ENCODE measurements around the gene ASIP. TPM values are rescaled to one million over a fixed set of nuclear protein-coding genes. Genes with fewer than 3 reads are reported as not detected.
"Not testable (repeated sequence)": the region's sequence is repeated elsewhere in the genome, so short reads cannot be mapped to it uniquely, and the experiment has no call there.

The ASIP gene
- total and polyA plus RNA-seq, 12 donors: 0.46 to 15.1 (median 0.83) TPM; not detected in 5

DNA sequence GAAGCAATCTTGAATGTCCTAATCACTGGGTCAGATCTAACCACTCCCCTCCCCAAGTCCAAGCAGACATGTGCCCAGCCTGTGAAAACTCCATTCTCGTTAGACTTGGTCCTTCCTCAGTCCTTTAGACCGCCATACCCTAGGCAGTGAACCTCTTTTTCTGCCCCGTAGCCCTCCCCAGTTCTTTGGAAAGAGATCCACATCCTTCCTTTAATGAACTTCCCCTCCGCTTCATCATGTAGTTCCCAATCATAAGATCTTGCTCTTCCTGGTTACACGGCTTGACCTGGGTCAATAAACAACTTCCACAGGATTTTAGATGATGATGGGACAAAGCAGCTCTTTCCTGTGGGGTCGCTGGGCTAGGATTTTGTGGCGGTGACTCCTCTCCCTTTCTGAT is 52.4 kb downstream of the ASIP start:
- no peak for TF ChIP-seq POLR2A (IDR thresholded peaks at IDR 0.05)
- TF ChIP-seq, protein P1, sequence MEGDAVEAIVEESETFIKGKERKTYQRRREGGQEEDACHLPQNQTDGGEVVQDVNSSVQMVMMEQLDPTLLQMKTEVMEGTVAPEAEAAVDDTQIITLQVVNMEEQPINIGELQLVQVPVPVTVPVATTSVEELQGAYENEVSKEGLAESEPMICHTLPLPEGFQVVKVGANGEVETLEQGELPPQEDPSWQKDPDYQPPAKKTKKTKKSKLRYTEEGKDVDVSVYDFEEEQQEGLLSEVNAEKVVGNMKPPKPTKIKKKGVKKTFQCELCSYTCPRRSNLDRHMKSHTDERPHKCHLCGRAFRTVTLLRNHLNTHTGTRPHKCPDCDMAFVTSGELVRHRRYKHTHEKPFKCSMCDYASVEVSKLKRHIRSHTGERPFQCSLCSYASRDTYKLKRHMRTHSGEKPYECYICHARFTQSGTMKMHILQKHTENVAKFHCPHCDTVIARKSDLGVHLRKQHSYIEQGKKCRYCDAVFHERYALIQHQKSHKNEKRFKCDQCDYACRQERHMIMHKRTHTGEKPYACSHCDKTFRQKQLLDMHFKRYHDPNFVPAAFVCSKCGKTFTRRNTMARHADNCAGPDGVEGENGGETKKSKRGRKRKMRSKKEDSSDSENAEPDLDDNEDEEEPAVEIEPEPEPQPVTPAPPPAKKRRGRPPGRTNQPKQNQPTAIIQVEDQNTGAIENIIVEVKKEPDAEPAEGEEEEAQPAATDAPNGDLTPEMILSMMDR (IDR thresholded peaks at IDR 0.05): no peak
- intact Hi-C loops (cut with DNase I): no loop called here
- no peak overlapping the region for H3K4me3 ChIP-seq
- 72 to 82% (median 76%) methylated on average over 7 of the region's 7 CpGs for WGBS, 4 donors
- peaks cover 0 to 6% of the 10 kb centered on the region in 2 donors for H3K4me1 ChIP-seq (replicated peaks in 1 of 2)
- DNase-seq: no peak
- no peak overlapping the region for H3K27ac ChIP-seq
- no peaks in the 10 kb centered on the region for H3K27me3 ChIP-seq
- H3K36me3 ChIP-seq (replicated peaks in 1 of 2): peaks cover 0 to 41% of the 10 kb centered on the region in 2 donors
- no peaks in the 10 kb centered on the region for H3K9me3 ChIP-seq (replicated peaks in 1 of 3)

DNA sequence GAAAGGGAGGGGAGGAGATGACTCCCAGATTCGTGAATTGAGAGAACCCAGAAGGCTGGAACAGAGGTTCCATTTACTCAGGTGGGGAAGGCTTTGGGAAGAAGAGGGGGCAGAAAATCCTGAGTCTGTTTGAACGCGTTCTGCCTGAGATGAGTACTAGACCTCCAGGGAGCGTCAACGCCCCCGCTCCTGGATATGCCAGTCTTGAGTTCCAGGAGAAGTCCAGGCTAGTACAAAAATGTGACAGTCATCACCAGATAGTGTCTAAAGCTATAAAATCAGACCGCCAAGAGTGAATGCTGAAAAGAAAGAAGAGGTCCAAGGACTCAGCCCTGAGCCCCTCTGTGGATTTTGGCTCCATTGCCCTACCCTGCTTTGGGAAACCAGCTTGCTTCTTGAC is 53.3 kb downstream of the ASIP start:
- peaks cover 0 to 6% of the 10 kb centered on the region in 2 donors for H3K4me1 ChIP-seq (replicated peaks in 1 of 2)
- H3K27ac ChIP-seq: no peak overlapping the region
- H3K9me3 ChIP-seq (replicated peaks in 1 of 3): no peaks in the 10 kb centered on the region
- 97 to 98% (median 97%) methylated on average over 7 of the region's 7 CpGs for WGBS, 4 donors
- TF ChIP-seq POLR2A (IDR thresholded peaks at IDR 0.05): no peak
- DNase-seq: no peak
- H3K4me3 ChIP-seq: no peak overlapping the region
- peaks cover 0 to 41% of the 10 kb centered on the region in 2 donors for H3K36me3 ChIP-seq (replicated peaks in 1 of 2)
- intact Hi-C loops (cut with DNase I): no loop called here
- H3K27me3 ChIP-seq: no peaks in the 10 kb centered on the region

DNA sequence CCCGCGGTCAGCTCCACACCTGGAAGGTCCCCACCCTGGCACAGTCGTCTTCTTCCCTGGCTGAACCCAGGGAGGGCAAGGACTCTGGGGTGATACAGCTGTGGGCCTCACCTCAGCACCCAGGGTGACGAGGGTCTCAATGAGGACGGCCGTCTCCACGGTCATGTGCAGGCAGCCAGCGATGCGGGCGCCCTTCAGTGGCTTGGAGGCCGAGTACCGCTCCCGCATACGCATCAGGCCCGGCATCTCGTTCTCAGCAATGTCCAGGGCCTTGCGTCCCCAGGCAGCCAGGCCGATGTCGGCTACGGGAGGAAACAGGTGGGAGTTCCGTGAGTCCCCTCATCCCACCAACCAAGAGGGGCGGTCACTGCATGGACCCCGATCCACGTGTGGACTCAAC is 54.1 kb downstream of the ASIP start:
- WGBS, 4 donors: 94 to 99% (median 96%) methylated on average over 13 to 24 of the region's 24 CpGs
- TF ChIP-seq, protein P1 (IDR thresholded peaks at IDR 0.05): no peak
- no peak for TF ChIP-seq POLR2A (IDR thresholded peaks at IDR 0.05)

DNA sequence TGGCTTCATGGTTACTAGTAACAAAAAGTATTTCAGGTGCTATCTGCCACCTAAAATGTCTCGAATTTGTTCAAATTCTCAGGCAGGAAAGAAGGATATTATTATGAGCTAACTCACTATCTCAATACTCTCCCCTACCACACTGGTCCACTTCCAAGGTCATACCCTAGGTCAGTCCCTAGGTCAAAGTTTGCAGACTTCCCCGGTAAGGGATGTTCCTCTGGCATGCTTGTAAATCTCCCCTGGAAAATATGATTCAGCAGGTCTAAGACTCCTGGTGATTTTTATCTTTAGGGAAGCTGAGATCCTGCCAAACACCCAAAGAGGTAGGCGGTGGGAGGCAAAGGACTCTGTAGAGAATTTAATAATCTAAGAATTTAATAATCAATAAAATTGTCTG is 55.2 kb downstream of the ASIP start:
- Histone ChIP-seq H3K4me1 (replicated peaks in 1 of 2) (peaks cover 6 to 19% of the 10 kb centered on the region in 2 donors), H3K27me3 (no peaks in the 10 kb centered on the region), H3K36me3 (replicated peaks in 1 of 2) (peaks cover 0 to 22% of the 10 kb centered on the region in 2 donors), H3K27ac (no peak overlapping the region), H3K9me3 (replicated peaks in 1 of 3) (no peaks in the 10 kb centered on the region), H3K4me3 (no peak overlapping the region)
- intact Hi-C loops (cut with DNase I): no loop called here
- DNase-seq: no peak
- 61 to 72% (median 69%) methylated on average over 3 of the region's 3 CpGs for WGBS, 4 donors
- TF ChIP-seq, protein P1 (IDR thresholded peaks at IDR 0.05): no peak
- TF ChIP-seq POLR2A (IDR thresholded peaks at IDR 0.05): no peak

More for the DNA sequence above, 54.1 kb downstream of the ASIP start:
- no peak for DNase-seq
- Histone ChIP-seq H3K9me3 (replicated peaks in 1 of 3) (no peaks in the 10 kb centered on the region), H3K4me1 (replicated peaks in 1 of 2) (peaks cover 0 to 7% of the 10 kb centered on the region in 2 donors), H3K4me3 (no peak overlapping the region), H3K27me3 (no peaks in the 10 kb centered on the region), H3K27ac (no peak overlapping the region), H3K36me3 (replicated peaks in 1 of 2) (peaks cover 0 to 34% of the 10 kb centered on the region in 2 donors)
- intact Hi-C loops (cut with DNase I): no loop called here

DNA sequence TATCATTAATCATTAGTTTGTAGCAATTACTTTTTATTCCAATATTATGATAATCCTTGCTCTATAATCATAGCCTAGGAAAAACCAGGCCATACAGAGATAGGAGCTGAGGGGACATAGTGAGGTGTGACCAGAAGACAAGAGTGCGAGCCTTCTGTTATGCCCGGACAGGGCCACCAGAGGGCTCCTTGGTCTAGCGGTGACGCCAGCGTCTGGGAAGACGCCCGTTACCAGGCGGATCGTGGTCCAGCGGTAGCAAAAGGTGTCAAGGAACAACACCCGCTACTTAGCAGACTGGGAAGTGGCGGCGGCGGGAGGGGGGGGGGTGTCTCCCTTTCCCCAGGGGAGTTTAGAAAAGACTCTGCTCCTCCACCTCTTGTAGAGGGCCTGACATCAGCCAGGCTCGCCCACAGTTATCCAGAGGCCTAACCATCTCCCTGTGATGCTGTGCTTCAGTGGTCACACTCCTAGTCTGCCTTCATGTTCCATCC is 57.1 kb downstream of the ASIP start:
- intact Hi-C loops (cut with DNase I); H3K27me3 ChIP-seq; H3K27ac ChIP-seq; DNase-seq; H3K9me3 ChIP-seq (replicated peaks in 1 of 3); H3K36me3 ChIP-seq (replicated peaks in 1 of 2); H3K4me3 ChIP-seq: not testable (repeated sequence)
- peaks cover 14 to 29% of the 10 kb centered on the region in 2 donors for H3K4me1 ChIP-seq (replicated peaks in 1 of 2)
- WGBS, 4 donors: 38 to 86% (median 64%) methylated on average over 1 to 8 of the region's 15 CpGs
- TF ChIP-seq, protein P1 (IDR thresholded peaks at IDR 0.05): peak; percentile 20 to 53 (median 38)

All from adrenal gland (tissue), 12 donors.